Measurements from ENCODE around the gene FTO.

FTO gene

GRCh38 chr16:53914736-53915135, 210.8 kb downstream of the FTO start:
- H3K4me1 ChIP-seq: no peaks in the 10 kb centered on the region

GRCh38 chr16:53915452-53916160, 211.7 kb downstream of the FTO start:
- H2AFZ ChIP-seq: no peak overlapping the region
- no peak overlapping the region for H3K4me3 ChIP-seq (ENCODE audit: low read depth, low read length)
- H3K36me3 ChIP-seq (ENCODE audit: control insufficient read depth, insufficient read depth, low read length): no peaks in the 10 kb centered on the region
- no peaks in the 10 kb centered on the region for H3K27me3 ChIP-seq (ENCODE audit: control insufficient read depth, insufficient read depth, low read length)
- H3K79me2 ChIP-seq: peaks cover 16% of the 10 kb centered on the region
- no peak overlapping the region for H3K4me2 ChIP-seq (ENCODE audit: low read length)
- H3K27ac ChIP-seq: no peak overlapping the region
- no peaks in the 10 kb centered on the region for H3K9me3 ChIP-seq (ENCODE audit: control insufficient read depth, low read length)
- TF ChIP-seq CTCF (IDR thresholded peaks at IDR 0.05): no peak
- H3K9ac ChIP-seq: no peak overlapping the region
- H3K4me1 ChIP-seq: no peaks in the 10 kb centered on the region

More at GRCh38 chr16:53914736-53915135, 210.8 kb downstream of the FTO start:
- H2AFZ ChIP-seq: no peak overlapping the region
- TF ChIP-seq CTCF (IDR thresholded peaks at IDR 0.05): no peak
- H3K9ac ChIP-seq: no peak overlapping the region
- H3K4me2 ChIP-seq (ENCODE audit: low read length): no peak overlapping the region
- H3K79me2 ChIP-seq: peaks cover 17% of the 10 kb centered on the region
- H3K4me3 ChIP-seq (ENCODE audit: low read depth, low read length): no peak overlapping the region
- H3K9me3 ChIP-seq (ENCODE audit: control insufficient read depth, low read length): no peaks in the 10 kb centered on the region
- no peaks in the 10 kb centered on the region for H3K27me3 ChIP-seq (ENCODE audit: control insufficient read depth, insufficient read depth, low read length)
- H3K27ac ChIP-seq: no peak overlapping the region
- no peaks in the 10 kb centered on the region for H3K36me3 ChIP-seq (ENCODE audit: control insufficient read depth, insufficient read depth, low read length)

- H3K79me2 ChIP-seq: peaks cover 3% of the 10 kb centered on the region
- H3K36me3 ChIP-seq (ENCODE audit: control insufficient read depth, insufficient read depth, low read length): no peaks in the 10 kb centered on the region
- H2AFZ ChIP-seq: no peak overlapping the region
- no peak overlapping the region for H3K4me2 ChIP-seq (ENCODE audit: low read length)
- H3K27me3 ChIP-seq (ENCODE audit: control insufficient read depth, insufficient read depth, low read length): no peaks in the 10 kb centered on the region
- H3K4me1 ChIP-seq: no peaks in the 10 kb centered on the region
- no peak overlapping the region for H3K9ac ChIP-seq
- H3K4me3 ChIP-seq (ENCODE audit: low read depth, low read length): no peak overlapping the region
- H3K9me3 ChIP-seq (ENCODE audit: control insufficient read depth, low read length): no peaks in the 10 kb centered on the region
- H3K27ac ChIP-seq: no peak overlapping the region
- TF ChIP-seq CTCF (IDR thresholded peaks at IDR 0.05): no peak
Observed at GRCh38 chr16:53920988-53921387, 217.0 kb downstream of the FTO start.

GRCh38 chr16:53922067-53922806, 218.3 kb downstream of the FTO start:
- Histone ChIP-seq H3K36me3 (ENCODE audit: control insufficient read depth, insufficient read depth, low read length) (no peaks in the 10 kb centered on the region), H3K9ac (no peak overlapping the region), H3K4me1 (no peaks in the 10 kb centered on the region), H3K4me2 (ENCODE audit: low read length) (no peak overlapping the region), H3K27ac (no peak overlapping the region), H3K79me2 (peaks cover 3% of the 10 kb centered on the region), H2AFZ (no peak overlapping the region), H3K27me3 (ENCODE audit: control insufficient read depth, insufficient read depth, low read length) (no peaks in the 10 kb centered on the region), H3K4me3 (ENCODE audit: low read depth, low read length) (no peak overlapping the region), H3K9me3 (ENCODE audit: control insufficient read depth, low read length) (no peaks in the 10 kb centered on the region)
- TF ChIP-seq CTCF (IDR thresholded peaks at IDR 0.05): no peak

Data from parathyroid adenoma (tissue), 2 donors.